Bronchial smooth muscle cell (primary cell): Measurements from ENCODE around the gene RFXAP. TPM values are rescaled to one million over a fixed set of nuclear protein-coding genes. Genes with fewer than 3 reads are reported as not detected.

Source experiments
- total RNA-seq: library from RNA; depleted of rRNA; stranded (reverse); fragments of >200 nt; gene quantifications from 2 replicates; pipeline ENCODE4 v1.2.1, GENCODE V29; 2014

The RFXAP gene
- total RNA-seq: 1.3 TPM in 2 replicates

GRCh38 chr13:36818804-36819738 is at the start of gene RFXAP:
Gene RFXAP (plus strand): TSS chr13:36819222. CDS start chr13:36819358, 136 bp downstream.

Other genes with a start within 250 kb of the RFXAP start
- gene SERTM1, start 145.2 kb upstream of the RFXAP start, total RNA-seq: not detected in 2 replicates
- gene SMAD9, start 101.0 kb downstream of the RFXAP start, total RNA-seq: 4.2 and 6.8 TPM in 2 replicates
- gene ALG5, start 180.1 kb downstream of the RFXAP start, total RNA-seq: 37.4 and 44.3 TPM in 2 replicates
- gene EXOSC8, start 181.6 kb downstream of the RFXAP start, total RNA-seq: 10.6 and 12.6 TPM in 2 replicates
- gene SUPT20H, start 240.5 kb downstream of the RFXAP start, total RNA-seq: 23.3 and 39.2 TPM in 2 replicates